Stimulated activated CD4-positive, alpha-beta T cell treated with anti-CD3 and anti-CD28 coated beads, Interleukin-4, amount 100 ng/mL, for 1 hour (primary cell): ENCODE results near the gene PPTC7.
"Not testable (repeated sequence)": the region's sequence is repeated elsewhere in the genome, so short reads cannot be mapped to it uniquely, and the experiment has no call there.

Experiments
- DNase-seq: peaks from one replicate; pipeline ENCODE4 v3.0.0-alpha.2; 2020

PPTC7 gene

DNA sequence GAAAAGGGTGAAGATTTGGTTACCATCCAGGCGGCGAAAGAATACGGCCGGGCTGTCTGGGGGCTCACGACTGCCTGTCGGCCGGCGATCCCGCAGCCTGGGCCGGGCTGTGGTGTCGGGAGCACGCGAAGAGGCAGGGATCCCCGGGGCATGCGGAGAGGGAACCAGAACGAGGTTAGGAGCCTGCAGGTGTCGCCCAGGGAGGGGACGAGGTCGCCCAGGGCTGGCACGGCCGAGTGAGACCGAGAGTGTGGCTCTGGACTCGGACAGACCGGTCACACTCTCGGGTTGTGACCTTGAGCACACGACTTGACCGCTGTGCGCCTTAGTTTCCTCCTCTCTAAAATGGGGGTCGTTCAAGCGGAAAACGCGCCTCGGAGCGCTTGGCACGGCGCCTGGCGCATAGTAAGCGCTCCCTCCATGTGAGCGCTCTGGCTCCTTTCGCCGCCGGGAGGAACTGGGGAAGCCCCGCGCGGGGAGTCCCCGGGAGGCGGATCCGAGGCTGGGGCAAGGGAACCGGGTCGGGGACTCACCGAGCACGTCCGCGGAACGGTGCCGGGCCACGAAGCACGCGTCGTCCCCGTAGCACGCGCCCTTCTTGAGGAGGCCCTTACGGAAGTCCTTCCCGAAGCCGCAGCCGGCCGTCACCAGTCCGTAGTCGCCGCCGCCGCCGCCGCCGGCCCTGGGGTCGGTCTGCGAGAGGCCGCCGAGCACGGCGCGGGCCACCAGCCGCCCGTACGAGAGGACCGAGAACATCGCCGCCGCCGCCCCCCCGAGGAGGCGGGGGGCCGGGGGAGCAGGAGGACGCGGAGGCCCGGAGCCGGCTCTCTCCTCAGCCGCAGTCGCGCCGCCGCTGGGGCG, 612 bp downstream of the PPTC7 start:
- peak; percentile 84 for DNase-seq

DNA sequence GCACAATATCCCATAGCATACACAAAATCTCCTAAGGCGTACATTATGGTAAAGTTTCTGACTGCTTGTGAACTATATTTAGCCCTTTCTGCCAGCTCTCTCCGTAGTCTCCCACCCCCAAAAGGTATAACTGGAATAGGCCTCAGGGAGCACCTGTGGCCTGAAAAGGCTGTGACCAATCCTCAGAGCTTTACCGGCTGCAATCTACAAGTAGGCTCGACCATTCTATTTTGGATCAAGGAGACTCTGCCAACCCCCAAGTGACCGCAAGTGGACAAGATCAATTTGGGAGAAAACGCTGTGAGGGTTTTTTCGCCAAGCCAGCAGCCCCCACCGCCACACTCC, 1.2 kb downstream of the PPTC7 start:
- DNase-seq: no peak

DNA sequence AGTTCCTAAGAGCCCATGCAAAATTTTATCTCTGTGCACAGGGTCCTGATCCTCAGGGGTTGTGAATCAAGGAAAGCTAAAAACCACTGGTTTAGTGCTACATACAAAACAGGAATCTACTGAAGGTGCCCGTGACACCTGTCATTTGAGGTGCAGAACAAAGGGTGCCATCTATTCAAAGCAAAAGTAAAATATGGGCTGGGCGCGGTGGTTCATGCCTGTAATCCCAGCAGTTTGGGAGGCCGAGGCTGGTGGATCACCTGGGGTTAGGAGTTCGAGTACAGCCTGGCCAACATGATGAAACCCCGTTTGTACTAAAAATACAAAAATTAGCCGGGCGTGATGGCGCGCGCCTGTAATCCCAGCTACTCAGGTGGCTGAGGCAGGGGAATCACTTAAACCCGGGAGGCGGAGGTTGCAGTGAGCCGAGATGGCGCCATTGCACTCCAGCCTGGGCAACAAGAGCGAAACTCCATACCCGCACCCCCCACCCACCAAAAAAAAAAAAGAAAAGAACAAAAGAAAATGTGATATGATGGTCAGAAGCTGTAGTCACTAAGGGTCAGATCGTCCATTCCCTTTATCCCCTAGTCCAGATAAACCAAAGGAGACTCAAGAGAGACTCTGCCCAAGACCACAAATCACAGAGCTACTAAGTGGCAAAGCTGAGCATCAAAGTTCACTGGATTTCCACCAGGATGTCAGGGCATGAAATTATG, 3.4 kb downstream of the PPTC7 start:
- DNase-seq: no peak

DNA sequence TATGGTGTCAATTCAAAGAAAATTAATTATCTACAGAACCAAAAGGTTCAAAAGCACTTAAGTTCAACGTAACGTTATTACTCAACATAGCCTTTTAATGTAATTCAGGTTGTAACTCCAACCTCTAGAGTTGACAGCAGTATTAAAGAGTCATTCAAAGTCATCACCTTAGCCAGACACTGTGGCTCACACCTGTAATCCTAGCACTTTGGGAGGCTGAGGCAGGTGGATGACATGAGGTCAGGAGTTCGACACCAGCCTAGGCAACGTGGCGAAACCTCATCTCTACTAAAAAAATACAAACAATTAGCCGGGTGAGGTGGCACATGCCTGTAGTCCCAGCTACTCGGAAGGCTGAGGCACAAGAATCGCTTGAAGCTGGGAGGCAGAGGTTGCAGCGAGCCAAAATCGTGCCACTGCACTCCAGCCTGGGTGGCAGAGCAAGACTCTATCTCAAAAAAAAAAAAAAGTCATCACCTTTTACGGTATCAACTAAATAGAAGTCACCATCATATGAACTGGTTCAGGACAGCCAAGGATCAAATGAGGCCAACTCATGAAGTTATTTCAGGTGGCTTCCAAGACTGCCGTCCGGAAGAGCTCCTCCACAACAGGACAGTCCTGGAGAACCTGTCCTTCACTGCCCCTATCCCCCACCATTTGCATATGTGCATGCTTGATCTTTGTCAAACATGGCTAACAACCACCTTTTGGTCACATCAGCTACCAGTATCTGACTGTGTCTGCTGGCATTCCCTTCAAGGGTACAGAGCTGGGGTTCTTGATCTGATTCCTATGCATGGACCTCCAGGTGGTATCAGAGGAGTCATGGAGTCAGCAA, 4.2 kb downstream of the PPTC7 start:
- peak; percentile 28 for DNase-seq

DNA sequence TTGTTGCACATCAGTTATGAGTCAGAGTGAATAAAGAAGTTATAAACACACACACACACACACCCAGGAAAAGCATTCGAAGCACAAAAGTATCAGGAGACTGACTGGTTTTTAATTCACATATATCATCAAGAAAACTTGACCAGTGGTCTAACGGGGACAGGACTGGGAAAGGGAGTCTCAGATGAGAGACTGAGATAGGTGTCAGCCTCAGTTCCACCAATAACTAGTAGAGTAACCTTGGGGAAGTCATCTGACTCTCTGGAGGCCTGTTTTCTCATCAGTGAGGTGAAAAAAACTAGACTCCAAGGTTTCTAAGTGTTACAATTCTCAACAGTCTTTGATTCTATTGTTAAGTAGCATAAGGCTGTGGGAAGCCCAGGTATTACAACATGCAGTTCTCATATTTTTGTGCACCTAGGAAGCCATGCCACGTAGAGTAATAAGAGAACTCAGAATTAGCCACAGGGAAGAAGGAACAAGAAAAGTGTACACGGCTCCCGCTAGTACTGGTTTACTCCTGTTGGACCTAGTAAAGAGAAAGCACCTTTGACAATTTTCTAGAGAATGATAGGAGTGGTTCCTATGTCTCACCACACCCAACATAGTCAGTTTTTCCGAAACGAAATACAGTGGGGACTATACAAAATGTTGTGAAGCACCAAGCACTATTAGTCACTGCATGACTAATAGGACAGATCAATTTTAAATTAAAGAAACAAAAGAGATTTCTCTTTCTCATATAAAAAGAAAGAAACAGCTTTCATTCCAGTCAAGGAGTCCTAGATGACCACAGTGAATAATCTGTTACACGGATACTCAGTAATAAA, 5.0 kb downstream of the PPTC7 start:
- DNase-seq: no peak

DNA sequence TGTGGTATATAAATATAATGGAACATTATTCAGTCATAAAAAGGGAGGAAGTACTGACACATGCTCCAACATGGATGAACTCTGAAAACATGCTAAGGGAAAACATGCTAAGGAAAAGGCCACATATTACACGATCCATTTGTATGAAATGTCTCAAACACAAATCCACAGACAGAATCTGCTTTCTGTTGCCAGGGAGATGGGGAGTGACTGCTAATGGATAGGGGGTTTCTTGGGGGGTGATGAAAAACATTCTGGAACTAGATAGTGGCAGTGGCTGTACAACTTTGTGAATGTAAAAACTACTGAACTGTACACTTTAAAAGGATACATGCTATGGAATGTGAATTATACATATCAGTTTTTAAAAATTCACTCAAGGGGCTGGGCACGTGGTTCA, 6.6 kb downstream of the PPTC7 start:
- no peak for DNase-seq

DNA sequence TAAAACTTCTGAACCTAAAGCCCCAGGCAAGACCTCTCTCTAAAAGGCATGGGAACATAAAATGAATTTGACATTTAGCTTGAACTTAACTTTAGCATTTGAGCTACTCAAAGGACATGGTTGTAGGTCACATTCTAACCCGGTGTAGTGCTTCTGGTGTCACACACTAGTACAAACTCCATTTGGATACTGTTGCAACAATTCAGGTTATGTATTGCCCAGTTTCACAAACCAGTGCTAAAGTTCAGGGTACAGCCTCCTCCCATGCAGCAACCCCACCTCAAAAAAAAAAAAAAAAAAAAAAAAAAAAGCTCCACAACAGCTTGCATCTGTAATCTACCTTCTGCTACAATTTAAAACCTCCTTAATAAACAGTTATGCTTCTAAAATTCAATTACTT, 7.8 kb downstream of the PPTC7 start:
- no peak for DNase-seq

DNA sequence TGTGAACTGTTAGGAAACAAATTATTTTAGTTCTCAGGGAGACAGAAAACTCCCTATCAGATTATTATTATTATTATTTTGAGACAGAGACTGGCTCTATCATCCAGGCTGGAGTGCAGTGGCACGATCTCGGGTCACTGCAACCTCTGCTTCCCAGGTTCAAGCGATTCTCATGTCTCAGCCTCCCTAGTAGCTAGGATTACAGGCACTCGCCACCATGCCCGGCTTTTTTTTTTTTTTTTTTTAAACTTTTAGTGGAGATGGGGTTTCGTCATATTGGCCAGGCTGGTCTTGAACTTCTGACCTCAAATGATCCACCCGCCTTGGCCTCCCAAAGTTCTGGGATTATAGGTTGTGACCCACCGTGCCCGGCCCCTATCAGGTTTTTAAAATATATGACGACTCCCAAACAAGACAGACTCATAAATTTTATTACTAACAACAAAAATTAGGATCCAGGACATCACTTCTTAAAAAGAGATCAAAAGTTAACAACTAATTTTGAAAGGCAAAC, 8.3 kb downstream of the PPTC7 start:
- DNase-seq: not testable (repeated sequence)

DNA sequence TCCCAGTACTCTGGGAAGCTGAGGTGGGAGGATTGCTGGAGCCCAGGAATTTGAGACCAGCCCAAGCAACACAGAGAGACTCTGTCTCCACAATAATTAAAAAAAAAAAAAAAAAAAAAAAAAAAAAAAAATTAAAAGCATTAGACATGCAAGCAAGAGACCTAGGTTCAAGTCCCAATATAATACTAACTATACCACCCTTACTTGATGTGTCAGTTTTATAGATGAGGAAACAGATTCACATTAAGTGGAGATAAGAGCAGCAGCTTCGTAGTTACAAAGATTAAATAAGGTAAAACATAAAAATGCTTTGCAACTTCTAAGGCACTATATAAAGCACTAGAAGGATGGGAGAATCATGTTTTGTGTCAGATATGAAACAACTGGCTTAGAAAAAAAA, 9.1 kb downstream of the PPTC7 start:
- DNase-seq: no peak

DNA sequence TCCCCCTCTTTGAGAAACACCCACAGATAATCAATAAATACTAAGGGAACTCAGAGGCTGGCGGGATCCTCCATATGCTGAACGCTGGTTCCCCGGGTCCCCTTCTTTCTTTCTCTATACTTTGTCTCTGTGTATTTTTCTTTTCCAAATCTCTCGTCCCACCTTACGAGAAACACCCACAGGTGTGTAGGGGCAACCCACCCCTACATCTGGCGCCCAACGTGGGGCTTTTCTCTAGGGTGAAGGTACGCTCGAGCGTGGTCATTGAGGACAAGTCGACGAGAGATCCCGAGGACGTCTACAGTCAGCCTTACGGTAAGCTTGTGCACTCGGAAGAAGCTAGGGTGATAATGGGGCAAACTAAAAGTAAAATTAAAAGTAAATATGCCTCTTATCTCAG, 12.3 kb downstream of the PPTC7 start:
- DNase-seq: not testable (repeated sequence)

DNA sequence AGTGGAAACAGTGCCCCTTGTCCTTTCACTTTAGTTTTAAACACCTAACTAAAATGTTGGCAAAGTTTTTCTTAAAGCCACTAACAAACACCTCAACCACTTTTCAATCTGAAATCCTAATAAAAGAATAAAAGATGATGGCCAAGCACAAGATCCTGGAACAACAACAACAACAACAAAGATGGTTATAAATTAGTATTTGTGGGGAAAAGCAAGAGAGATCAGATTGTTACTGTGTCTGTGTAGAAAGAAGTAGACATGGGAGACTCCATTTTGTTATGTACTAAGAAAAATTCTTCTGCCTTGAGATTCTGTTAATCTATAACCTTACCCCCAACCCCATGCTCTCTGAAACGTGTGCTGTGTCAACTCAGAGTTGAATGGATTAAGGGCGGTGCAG, 13.3 kb downstream of the PPTC7 start:
- not testable (repeated sequence) for DNase-seq

DNA sequence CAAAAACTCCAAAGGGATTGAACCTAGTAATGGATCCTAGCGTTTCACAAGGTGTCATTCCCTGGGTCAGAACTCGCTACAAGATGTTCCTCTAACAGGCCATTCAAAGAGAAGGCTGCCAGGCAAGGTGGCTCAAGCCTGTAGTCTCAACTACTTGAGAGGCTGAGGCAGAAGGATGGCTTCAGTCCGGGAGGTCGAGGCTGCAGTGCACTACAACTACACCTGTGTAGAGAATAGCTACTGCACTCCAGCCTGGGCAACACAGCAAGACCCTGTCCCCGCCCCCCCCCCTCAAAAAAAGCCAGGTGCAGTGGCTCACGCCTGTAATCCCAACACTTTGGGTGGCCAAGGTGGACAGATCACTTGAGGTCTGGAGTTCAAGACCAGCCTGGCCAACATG, 14.4 kb downstream of the PPTC7 start:
- DNase-seq: no peak

DNA sequence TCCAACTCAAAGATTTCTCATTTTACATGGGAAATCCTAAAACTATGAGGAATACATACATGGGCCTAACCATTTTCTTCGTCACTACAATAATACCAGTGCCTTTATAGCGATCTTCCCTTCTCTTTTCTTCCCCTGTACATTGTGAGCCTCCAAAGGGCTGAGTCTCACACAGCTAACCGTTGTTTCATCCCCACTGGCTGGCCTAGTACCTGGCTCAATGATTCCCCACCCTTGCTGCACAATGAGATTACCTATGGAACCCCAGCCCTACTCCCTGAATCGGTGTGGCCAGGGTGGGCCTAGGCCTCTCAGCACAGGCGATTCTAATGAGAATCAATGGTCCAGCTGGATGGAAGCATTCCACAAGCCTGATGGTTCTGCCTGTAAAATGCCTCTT, 16.1 kb downstream of the PPTC7 start:
- no peak for DNase-seq

DNA sequence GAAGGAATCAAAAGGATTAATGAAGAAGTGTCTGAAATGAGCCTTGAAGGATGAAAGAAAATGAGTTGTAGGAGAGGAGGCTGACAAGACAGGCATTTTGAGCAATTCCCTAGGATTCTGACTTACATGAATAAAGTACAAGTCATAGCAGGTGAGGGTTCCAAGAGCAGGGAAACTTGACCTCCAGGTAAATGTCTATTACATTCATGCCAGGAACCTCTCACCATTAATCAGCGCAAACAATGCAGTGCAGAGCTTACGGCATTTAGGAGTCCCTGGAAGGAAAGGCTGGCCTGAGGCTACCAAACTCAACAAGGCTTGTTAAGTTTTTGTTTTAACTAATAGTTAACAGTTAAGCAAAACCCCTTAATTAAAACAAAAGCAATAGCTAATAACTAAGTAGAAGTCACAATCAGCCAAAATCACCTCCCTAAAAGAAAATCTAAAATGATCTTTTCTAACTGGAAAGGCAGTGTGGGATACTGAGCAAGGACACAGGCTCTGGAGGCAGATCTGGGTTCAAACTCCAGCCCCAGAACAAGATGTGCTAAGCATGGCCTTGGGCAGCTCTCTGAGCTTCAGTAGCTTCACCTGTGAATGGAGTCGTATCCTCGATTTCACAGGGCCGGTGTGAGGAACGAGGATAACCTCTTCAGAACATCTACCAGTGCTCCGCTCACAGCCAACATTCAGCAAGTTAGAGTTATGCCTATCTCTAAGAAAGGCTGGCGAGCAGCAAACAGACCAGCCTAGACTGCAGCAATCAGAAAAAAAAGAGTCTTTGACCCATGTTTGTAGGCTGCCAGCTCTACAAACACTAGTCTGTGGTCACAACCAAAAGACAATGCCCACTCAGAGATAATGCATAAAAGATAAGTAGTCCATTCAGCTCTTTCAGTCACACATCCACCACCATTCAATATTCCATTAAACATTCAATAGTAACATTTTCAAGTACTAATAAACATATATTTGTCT, 16.9 kb downstream of the PPTC7 start:
- no peak for DNase-seq

DNA sequence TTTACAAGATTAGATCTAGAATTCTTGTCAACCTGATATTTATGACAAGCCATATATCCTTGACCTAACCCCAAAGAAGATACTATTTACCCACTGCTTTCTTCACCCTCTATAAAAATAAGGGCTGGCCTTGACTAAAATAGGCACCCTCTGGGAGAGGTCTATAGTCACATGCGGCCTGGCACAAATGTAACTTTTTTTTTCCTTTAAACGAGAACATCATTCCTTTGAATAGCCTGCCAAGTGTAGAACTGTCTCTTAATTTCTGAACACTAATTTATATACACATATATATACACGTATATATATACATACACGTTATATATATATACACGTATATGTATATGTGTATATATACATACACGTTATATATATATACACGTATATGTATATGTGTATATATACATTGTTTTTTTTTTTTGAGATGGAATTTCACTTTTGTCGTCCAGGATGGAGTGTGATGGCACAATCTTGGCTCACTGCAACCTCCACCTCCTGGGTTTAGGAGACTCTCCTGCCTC, 18.6 kb downstream of the PPTC7 start:
- no peak for DNase-seq

DNA sequence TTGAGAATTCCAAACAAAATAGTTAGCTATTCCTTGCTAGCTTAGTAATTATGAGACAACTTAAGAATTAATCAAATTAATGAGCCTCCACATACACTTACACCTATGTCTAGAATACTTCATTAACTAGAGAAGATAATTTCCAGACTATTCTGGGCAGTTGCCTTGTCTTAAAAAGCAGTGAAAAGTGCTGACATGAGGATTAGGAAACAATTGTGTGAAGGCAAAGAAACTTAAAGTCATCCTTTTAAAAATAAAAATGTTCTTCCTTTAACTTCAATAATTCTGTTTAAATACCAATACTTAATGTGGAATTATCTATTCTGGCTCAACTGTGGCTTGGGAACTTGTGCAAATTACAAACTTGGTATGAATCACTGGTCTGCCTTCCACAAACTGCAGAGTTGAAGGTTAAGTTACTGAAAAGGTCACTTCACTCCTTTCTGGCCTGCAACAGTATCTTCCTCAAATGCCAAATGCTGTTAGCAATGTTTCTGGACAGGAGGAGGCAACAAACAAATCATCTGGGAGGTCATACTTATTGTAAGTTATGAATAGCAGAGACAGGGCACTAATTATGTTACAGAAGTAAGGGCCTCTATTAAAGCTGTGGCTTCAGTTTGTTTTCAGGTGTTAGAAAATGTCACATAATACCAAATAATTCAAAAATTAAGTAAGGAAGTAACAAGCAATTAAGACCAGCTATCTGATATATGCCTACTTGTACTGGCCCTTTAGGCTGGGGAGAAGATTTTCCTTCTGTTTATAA, 19.2 kb downstream of the PPTC7 start:
- no peak for DNase-seq

DNA sequence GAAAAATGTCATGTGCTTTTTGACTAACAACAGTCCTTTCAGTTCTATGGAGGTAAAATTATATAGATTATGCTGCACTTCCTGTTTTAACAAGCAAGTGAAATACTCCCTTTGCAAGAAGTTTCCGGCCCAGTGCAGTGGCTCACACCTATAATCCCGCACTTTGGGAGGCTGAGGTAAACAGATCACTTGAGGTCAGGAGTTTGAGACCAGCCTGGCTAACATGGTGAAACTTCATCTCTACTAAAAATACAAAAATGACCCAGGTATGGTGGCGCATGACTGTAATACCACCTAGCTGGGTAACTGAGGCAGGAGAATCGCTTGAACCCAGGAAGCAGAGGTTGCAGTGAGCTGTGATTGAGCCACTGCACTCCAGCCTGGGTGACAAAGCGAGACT, 20.7 kb downstream of the PPTC7 start:
- not testable (repeated sequence) for DNase-seq

DNA sequence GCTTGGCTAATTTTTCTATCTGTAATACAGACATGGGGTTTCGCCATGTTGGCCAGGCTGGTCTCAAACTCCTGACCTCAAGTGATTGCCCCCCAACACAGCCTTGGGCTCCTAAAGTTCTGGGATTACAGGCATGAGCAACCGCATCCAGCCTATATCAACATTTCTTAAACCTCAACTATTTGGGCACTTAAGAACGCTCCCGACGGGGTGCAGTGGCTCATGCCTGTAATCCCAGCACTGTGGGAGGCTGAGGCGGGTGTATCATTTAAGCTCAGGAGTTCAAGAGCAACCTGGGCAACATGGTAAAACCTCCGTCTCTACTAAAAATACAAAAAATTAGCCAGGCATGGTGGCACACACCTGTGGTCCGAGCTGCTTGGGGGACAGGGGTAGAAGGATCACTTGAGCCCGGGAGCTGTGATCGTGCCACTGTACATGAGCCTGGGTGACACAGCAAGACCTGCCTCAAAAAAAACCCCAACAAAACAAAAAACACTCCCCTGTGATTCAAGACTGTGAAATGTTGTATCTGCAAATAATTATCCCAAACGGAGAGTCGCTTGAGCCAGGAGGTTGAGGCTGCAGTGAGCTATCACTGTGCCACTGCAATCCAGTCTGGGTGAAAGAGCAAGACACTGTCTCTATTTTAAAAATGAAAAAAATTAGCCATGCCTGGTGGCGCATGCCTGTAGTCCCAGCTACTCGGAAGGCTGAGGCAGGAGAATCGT, 21.5 kb downstream of the PPTC7 start:
- no peak for DNase-seq

DNA sequence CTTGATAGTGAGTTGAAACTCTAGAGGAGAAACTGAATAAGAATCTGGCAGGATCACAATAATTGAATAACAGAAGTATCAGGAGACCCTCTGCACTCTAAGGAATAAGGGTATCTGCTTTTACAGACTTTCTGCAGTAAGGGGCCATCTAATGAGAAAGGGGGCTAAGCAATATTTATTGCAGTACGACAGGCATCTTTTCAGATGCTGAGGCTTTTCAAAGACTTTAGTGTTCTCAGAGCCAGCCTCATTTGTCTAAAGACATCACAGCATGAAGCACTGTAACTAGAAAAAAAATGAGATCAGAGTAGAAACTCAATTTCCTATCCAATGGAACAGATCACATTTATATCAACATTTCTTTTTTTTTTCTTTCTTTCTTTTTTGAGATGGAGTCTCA, 22.2 kb downstream of the PPTC7 start:
- no peak for DNase-seq
